ENCODE measurements around the gene AGAP1.

AGAP1 gene

DNA sequence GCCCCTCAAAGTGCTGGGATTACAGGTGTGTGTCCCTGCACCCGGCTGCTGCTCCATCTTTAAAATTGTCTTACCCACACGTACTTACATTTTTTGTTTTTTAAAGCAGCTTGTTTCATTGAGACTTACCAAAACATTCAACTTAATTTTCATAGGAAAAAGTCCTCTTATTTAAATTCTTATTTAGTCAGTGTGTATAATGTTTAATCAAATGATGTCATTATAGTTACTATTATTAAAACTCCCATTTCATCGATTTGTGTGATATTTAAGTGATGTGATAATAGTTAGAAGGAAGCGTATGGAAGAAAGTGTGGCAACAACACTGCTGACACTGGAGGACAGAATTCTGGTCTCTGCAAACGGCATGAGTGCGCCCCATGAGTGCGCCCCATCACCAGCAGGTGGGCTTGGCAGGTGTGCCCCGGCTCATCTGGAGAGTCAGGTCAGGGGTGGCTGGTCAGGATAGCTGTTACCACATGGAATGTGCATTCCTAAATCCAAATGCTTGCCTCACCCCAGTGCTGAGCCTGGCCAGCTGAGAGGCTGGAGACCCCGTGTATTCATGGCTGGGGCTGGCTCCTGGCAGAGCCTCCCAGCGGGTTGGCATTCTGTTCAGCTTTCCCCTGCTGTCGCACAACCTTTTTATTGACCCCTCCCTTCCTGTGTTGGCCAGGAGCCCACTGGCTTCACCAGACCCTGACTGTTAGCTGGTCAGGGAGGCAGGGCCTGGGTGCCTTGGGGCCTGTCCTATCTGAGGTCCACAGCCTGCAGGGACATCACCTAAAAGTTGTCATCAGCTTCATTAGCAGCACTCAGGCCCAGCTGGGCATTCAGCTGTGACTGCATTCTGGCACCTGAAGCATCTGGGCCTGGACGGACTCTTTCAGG is 79.7 kb downstream of the AGAP1 start:
- no peak for DNase-seq

DNA sequence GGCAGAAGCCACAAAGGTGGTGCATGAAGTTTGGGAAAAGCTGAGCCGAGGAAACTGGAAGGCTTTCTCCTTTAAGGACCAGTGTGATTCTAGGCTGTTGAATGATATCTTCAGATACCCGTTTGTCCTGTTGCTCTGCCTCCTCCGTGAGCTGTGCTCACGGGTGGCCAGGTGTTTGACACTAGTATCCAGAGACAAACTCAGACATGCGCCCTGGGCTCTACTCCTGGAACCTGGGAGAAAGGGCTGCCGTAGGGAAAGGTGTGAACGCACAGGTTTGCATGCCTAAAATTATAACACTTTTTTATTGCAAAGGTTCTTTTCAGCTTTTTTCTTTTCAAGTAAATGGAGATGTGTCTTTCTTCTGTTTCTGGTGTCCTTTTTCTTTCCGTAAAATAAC is 81.6 kb downstream of the AGAP1 start:
- no peak for DNase-seq

GRCh38 chr2:235575904-235576303 is 82.1 kb downstream of the AGAP1 start:
- DNase-seq = no peak

- DNase-seq = no peak
Observed at GRCh38 chr2:235576337-235576910, 82.6 kb downstream of the AGAP1 start.

GRCh38 chr2:235577404-235578330 is 83.8 kb downstream of the AGAP1 start:
- no peak for DNase-seq

DNA sequence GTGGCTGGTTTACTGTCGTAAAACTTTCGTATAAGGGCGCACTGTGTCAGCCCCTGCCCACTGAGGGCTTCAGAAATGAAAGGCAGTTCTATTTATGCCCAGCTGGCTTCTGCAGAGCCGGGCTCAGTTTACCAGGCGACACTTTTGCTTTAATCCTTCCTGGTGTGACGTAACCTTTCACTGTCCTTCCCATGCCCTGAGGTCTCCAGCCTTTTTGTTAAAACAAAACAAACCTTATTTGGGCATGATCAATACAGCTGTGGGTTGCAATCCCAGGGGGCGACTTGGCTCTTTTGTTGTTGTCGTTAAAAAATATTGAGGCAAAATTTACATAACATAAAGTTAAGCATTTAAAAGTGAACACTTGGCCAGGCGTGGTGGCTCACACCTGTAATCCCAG is 85.3 kb downstream of the AGAP1 start:
- no peak for DNase-seq

- DNase-seq = no peak
Observed at GRCh38 chr2:235580426-235581157, 86.7 kb downstream of the AGAP1 start.

- no peak for DNase-seq
Observed at GRCh38 chr2:235582081-235582686, 88.3 kb downstream of the AGAP1 start.

- no peak for DNase-seq
Observed at GRCh38 chr2:235582729-235583128, 88.9 kb downstream of the AGAP1 start.

GRCh38 chr2:235583144-235583543 is 89.3 kb downstream of the AGAP1 start:
- no peak for DNase-seq

DNA sequence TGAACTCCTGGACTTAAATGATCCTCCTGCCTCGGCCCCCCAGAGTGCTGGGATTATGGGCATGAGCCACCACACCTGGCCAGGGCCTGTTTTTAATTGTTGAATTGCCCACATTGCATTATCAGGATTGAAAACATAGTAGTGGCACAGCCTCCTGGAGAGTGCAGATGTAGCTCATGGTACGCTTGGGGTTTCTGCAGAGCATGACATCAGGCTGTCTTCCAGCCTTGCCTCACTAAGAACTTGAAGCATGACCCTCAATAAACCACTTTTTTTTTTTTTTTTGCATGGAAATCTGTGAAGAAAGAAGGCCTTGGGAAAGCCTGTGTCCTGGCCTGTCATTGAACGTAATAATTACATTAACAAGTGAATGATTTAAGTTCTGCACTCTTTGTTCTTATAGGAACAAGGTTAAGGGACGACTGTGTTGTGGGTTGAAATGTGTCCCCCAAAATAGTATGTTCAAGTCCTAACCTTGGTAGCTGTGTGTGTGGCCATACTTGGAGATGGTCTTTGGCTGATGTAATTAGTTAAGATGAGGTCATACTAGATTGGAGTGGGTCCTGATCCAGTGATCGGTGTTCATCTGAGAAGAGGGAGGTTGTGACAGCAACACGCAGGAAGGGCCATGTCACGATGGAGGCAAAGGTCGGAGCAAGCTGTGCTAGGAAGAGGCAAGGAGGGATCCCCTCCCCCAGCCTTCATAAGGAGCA is 90.2 kb downstream of the AGAP1 start:
- DNase-seq = no peak

GRCh38 chr2:235584638-235585007 is 90.8 kb downstream of the AGAP1 start:
- no peak for DNase-seq

DNA sequence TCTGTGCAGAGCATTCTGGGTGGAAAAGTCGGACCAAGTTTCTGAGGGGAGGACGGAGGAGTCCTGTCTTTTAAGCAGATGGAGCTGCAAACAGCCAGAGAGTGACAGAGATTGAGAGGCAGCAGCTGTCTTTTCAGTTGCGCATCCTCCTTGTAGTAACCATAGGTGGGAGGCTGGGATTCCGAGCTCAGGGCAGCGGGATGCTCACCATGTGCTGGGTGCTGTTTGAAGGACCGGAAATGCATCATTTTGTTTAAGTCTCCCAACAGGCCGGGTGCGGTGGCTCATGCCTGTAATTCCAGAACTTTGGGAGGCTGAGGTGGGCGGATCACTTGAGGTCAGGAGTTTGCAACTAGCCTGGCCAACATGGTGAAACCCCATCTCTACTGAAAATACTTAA is 93.4 kb downstream of the AGAP1 start:
- DNase-seq = no peak

- DNase-seq = no peak
Observed at GRCh38 chr2:235588750-235589149, 94.9 kb downstream of the AGAP1 start.

DNA sequence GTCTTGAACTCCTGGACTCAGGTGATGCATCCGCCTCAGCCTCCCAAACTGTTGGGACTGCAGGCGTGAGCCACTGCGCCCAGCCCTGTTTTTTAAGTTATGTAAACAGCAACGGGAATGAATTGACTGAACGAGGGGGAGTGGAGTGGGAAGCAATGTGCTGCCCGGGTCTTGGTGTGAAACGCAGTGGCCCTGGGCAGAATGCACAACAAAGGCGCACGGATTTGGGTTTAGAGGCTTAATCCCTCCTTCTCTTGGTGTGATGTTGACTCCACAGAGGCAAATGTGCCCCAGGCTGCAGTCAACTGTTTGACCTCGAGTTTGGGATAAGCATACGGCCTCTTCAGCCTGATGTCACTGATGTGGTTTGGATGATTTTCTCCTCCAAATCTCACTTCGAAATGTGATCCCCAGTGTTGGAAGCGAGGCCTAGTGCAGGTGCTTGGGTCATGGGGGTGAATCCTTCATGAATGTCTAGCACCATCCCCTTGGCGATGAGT is 97.4 kb downstream of the AGAP1 start:
- no peak for DNase-seq

- no peak for DNase-seq
Observed at GRCh38 chr2:235591921-235592320, 98.1 kb downstream of the AGAP1 start.

GRCh38 chr2:235592430-235592829 is 98.6 kb downstream of the AGAP1 start:
- no peak for DNase-seq

- DNase-seq = no peak
Observed at GRCh38 chr2:235592836-235593235, 99.0 kb downstream of the AGAP1 start.

GRCh38 chr2:235594041-235594440 is 100.2 kb downstream of the AGAP1 start:
- DNase-seq = no peak

- no peak for DNase-seq
Observed at GRCh38 chr2:235594964-235595363, 101.1 kb downstream of the AGAP1 start.

GRCh38 chr2:235595422-235596010 is 101.7 kb downstream of the AGAP1 start:
- DNase-seq = peak; percentile 85
